HG02623 (cell line): ENCODE results near the gene TOP2B.

Experiments
- ATAC-seq: cut with Tn5 transposase; IDR thresholded peaks from one replicate; pipeline ENCODE4 v1.9.1; 2021; ENCODE audit warnings: moderate library complexity; ENCODE audit not compliant: unreplicated experiment

Gene TOP2B

DNA sequence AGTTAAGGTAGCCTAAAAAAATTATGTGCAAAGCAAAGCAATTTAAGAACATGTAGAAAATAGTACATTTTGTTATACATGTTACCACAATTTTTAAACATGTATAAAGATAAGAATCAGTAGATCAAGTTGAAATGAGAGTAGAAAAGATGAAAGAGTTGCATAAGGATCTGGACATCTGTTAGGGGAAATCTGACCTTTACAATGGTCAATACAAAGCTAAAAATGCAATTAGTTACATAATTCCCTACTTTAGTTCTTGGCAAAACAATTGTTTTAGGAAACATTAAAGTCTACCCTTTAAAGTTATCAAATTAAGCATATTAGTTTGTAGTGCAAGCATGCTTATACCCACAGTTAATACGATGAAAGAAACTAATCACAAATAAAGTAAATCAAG is 32.7 kb downstream of the TOP2B start:
- no peak for ATAC-seq

DNA sequence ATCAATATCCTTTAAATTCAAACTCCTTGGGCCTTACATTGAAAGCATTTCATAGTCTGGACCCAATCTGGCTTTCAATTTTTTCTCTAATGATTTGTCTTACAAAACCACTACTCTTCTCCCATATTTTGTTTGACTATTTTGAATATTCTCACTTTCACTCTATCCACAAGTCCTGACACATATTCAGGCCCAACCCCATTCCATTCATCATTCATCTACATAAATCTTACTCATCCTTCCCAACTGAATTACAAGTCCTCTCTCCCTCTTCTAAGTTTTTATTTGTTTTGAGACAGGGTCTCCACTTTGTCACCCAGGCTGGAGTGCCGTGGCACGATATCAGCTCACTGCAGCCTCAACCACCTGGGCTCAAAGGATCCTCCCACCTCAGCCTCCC is 43.6 kb downstream of the TOP2B start:
- no peak for ATAC-seq

DNA sequence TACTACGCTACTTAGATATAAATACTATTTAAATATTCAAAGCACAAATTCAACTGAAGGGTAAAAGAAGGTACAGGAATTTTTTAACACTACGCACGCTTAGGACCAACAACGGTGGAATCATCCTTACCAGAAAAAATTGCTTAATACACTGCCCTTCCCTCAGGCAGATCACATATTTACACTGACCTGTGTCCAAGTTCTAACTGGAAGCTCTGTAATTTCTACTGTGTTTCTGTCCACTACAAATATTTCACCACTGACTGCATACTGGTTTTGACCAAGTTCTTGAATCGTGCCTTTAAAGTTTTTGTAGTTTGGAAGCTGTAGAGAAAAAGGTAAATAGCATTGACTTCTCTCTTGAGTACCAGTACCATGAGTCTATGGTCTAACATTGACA is 44.2 kb downstream of the TOP2B start:
- no peak for ATAC-seq

DNA sequence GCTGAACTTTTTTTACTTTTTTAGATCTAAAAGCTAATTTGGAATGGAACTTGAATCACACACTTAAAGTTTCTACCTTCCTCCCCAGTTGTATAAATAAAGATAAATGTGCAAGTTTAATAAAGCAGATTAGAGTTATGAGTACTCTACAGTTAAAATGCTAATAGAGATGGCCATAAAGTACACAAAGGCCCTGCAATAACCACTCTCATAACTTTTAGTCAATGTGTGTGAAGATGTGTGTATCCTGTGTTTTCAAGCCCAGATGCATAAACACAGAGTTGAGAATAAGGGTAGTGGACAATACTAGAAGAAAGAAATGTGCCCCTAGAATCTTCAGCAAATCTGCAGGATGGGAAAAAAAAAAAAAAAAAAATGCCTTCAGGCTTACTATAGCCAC is 45.3 kb downstream of the TOP2B start:
- no peak for ATAC-seq

DNA sequence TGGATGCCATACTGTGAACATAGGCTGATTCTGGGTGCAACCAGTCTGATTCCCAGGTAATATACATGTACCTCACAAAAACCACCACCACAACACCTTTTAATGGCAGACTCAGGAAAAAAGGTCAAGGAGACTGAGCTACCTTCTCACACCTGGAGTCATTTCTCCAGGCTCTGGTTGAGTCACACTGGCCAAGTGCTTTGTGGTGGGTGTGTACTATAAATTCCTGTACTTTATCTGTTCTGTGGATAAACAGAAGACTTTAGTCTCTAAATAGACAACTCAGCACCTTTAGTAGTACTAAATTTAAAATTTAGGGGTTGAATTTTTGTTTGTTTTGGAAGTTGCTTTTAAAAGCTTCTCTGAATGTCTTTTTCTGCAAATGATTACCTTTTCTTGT is 46.7 kb downstream of the TOP2B start:
- no peak for ATAC-seq

DNA sequence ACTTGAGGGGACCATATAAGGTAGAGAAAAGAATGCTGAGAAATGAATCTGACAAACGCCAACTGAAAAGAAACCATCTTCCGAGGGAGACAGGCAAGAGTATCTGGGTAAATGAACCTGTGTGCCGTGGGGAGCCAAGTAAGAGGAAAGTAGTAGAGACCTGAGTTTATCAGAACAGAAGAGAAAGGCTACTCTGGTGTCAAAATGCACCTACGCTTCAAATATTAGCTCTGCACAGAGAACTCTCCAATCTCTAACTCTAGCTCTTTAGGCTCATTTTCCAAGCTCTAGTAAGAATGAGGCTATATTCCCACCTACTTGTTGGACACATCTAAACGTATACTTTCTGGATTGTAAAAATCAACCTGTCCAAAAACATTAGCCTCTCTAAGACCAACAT is 53.5 kb downstream of the TOP2B start:
- no peak for ATAC-seq

DNA sequence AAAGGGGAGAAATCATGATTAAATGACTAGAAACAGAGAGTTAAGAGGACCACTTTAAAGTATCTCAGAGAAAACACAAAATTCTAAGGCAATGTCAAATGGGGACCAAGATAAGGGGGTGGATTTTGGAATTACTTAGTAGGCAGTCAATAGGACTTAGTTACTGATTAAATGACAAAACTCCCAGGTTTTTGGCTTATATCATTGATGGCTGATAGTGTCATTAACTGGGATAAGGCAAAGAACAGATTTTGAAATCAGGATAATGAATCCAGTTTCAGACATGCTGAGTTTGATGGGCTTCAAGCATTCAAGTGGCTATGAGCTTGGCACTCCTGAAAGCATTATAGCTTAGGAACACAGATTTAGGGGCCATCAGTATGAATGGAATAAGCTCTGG is 53.9 kb downstream of the TOP2B start:
- ATAC-seq: no peak

DNA sequence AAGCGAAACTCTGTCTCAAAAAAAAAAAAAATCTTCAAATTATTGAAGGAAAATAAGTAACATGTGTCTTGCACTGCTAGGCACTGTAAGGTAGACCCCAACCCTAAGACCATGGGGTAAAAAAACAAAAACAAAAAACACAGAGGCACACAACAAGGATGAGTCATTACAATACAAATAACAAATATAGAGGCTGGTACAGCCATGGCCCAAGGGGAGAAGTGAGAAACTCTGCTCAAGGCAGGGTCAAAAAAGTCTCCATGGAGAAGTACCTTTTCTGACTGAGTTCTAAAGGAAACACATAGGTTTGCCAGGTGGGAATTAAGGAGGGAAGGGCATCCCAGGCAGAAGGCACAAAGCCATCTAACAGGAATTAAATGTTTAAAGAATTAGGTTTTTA is 54.5 kb downstream of the TOP2B start:
- ATAC-seq: no peak

DNA sequence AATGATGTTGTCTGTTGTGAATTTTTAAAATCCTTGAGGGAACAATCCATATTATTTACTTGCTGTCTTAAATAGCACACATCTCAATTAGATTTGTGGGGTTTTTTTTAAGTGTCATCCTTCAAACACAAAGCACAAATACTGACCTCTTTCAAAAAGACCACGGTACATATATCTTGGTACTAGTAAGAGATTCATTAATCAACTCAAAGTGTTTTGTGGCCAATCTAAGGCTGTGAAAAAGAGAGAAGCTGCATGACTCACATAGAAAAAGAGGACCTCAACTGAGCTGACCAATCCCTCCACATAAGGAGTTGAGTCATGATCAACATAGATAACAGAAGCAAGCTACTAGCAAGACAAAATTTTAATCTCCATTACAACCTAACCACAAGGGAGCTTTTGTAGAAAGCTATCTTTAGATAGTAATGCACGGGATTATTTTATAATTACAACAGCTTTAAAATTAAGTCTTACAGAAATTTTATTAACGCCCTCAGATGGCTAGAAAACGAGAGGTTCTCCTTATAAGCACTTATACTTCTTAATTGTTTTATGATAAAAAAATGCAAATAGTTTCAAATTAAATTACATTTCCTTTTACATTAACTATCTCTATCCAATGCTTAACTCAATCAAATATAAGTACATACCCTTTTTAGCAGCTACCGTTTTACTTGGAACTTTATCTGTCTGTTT is 60.5 kb downstream of the TOP2B start:
- ATAC-seq: no peak

DNA sequence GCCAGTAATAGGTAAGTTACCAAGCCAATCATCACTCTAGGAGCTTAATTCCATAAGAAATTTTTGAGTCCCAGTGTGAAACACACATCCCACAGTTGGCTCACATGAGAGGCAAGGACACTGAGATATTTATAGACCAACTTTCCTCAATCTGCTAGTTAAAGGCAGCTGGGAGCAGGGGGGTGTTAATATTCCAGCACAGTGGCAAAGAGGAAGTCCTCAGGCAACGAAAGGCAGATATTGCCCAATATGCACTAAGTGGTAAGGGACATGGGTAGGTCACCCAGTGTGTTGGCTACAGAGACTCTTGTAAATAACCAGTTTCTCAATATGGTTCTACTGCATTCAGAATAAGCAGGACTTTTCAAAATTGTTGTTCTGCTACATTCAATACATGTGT is 61.0 kb downstream of the TOP2B start:
- no peak for ATAC-seq

DNA sequence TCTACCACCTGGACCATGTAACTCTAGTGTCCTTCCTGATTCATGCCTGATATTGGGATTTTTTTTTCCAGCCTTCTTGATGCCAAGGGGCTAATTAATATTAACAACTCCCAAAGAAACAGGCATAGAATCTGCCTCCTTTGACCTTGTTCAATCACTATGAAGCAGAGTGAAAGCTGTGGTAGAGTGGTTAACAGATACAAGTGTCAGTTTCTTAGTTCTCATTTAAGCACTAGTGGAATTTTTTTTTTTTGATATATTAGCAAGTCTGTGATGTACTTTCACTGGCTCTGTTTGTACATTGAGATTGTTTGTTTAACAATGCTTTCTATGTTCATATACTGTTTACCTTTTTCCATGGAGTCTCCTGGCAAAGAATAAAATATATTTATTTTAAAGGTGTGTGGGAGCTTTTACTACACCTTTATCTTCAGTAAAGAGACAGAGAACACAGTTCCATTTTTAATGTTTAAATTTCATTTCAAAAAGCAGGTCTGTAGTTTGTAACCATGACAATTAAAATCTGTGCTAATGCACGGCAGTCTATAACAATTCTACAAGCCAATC is 67.1 kb downstream of the TOP2B start:
- no peak for ATAC-seq

DNA sequence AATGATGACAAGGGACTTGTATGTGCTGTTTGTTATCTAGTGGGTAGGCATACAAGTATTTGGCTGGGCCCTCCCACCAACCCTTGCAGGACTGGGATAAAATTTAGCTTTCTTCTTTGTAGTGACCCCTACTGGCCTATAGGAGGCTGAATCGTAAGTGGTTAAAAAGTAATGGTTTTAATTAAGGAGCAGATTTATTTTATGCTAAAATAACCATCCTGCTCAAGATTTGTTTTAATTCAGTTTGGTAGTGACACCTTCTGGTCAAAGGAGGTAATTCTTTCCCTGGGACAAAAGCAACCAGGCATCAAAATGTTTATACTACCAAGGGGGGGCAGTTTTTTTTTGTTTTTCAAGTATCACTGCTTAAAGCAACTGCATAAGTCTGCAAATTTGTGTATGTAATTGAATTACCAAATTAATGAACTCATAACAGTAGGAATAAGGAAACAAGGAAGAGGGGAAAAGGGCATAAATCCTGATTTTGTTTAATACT is 70.7 kb downstream of the TOP2B start:
- peak; percentile 51 for ATAC-seq

DNA sequence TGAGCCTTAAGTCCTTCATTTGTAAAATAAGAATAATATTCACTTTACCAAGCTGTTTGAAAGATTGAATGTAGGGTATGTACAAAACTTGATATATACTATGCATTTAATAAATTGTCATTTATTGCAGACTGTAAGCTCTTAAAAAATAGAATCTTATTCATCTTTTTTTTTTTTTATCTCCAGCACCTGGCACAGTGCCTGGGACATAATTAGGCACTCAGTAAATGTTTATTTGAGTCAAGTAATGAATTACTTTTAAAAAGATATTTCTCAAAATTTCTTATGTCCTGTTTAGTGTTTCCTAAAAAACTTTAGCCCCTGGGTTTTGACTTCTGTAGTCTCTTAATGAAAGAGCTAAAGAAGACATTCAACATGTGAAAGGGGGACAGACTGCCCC is 71.7 kb downstream of the TOP2B start:
- ATAC-seq: no peak

DNA sequence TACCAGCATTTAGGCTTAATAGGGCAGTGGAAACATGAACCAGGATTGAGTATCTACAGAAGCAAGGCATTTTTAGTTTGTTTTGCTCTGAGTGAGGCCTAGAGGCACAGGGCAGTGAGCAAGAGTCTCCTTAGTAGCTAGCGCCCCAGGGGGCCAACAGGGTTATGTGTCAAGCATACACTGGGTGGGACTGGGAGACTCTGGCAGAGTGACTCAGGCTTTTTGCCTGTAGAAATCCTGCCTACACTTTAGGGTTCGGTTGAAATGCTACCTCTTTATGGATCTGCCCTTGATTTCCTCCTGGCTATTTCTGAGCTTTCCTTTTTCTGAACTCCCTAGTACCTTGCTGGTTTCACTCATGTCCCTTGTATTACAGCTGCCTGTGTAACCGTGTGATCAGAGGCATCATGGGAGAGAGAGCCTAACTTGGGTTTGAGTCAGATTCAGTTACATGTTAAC is 72.2 kb downstream of the TOP2B start:
- no peak for ATAC-seq

DNA sequence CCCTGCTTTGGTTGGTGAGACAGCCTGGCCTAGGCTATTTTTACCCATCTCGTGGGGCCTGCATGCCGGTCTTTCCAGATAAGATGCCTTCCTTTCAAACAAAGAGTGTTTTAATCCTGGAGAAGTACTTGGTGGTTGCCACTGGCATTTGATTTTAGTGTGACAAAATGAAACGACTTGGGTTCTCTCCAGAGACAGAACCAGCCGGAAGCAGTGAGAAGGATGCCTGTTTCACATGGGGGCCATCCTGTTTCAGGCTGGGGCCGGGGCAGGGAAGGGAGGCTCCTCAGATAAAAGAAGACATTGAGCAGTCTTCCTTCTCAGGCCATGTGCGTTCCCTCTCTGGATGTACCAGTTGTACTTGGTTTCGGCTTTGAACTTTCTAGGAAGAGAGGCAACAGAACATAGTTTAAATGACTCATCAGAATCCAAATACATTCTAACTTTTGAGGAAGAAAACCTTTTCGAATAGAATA is 74.9 kb downstream of the TOP2B start:
- no peak for ATAC-seq

DNA sequence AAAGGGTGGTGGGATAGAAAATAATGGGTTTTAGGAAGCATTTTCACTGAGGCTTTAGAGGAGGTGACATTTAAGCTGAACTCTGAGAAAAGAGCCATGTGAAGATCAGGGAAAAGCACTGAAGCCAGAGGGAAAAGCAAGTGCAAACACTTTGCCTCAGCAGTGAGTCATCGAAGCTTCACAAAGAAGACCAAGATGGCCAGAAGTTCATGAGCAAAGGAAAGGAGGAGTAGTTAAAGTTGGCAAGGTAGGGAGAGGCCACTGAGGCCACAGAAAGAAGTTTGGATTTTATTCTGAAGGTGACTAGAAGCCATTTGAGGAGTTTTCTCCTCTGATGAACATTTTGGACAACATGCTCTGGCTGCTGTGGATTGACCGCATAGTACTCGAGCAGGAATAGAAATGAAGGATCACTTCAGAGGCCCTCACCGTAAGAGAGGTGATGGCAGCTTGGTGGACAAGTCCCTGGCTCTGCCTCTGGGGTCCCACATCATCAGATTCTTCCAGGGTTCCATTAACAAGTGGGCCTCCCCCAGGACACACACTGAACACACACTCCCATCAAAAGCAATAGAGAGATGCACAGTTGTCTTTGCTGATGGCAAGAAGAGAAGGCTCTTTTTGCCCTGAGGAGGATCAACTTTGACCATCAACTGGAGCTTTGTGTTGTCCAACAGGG is 75.5 kb downstream of the TOP2B start:
- no peak for ATAC-seq

DNA sequence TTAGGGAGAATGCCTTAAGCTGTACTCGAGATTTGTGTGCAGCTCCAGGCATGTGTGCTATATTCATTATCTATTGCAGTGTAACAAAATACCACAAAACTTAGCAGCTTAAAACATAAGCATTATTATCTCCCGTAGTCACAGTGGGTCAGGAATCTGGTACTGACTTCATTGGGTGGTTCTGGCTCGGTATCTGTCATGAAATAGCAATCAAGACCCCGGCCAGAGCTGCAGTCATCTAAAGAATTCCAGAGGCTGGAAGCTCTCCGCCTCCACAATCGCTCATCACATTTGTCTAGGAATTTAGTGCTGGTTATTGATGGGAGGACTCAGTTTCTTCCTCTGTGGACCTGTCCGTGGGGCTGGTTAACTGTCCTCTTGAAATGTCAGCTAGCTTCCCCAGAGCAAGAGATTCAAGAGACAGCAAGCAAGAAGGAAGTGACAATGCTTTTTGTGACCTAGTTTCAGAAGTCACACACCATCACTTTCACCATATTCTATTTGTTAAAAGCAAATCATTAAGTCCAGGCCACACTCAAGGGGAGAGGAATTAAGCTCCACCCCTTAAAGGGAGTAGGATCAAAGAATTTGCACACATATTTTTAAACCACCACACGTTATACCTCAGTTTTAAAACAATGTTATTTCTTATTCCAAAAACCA is 76.1 kb downstream of the TOP2B start:
- ATAC-seq: no peak

DNA sequence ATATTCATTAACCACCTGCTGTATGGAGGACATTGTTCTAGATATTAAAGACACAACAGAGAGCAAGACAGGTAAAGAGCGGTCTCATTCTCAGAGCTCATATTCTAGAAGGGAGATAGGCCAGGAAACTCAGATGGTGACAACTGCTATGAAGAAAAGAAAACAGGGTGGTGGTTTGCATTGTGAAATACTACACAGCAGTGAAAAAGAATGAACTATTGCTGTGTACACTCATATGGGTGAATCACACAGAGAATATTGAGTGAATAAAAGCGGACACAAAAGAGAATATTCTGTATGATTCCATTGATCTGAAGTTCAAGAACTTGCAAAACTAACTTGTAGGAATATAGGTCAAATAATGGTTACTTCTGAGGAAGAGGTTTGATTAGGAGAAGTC is 76.7 kb downstream of the TOP2B start:
- no peak for ATAC-seq

DNA sequence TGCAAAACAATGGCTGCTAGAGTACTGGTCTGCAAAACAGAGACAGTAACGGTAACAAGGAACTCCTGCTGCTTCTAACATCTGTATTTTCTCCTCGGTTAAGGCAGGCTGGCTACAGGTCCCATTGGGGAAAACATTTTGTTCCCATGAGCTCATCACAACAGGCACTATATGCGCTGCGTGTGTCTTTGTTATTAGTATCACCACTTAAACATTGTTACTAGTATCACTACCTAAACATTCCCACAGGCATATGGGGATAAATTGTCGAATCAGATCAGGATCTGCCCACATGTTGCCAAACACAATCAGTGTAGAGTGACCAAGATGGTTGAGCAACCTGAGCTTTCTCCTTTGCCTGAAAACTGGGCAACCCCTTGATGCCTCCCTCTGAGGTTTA is 77.2 kb downstream of the TOP2B start:
- ATAC-seq: no peak

DNA sequence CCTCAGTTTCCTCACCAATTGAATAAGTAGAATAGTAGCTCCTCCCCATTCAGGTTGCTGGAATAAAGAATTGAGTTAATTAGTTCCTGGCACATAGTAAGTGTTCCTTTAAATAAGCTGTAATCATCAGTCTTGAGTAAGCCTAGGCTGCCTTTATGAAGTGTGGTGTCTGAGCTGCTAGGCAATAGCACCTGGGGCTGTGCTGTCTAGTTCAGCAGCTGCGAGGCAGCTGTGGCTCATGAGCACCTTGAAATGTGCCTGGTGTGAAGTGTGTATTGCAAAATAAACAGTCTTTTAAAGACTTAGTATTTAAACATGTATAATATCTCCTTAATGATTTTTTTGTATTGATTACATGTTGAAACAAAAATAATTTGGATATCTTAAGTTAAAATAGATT is 77.6 kb downstream of the TOP2B start:
- ATAC-seq: no peak

DNA sequence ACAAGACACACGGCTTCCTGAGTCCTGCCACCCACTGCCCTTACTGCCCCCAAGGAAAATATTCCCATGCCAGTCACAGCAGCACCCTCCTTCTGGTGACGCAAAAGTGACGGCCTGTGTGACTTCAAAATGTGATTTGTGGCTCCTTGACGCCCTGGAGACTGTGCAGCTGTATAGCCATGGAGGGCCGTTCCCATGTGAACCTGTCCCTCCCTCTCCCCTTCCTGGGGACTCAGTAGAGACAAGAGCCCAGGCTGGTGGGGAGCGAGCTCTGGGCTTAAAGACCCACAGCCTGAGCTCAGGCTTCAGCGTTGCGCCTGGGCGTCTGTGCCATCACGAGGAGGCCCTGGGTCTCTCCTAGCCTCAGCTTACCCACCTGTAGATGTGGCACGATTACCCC is 78.2 kb downstream of the TOP2B start:
- no peak for ATAC-seq

DNA sequence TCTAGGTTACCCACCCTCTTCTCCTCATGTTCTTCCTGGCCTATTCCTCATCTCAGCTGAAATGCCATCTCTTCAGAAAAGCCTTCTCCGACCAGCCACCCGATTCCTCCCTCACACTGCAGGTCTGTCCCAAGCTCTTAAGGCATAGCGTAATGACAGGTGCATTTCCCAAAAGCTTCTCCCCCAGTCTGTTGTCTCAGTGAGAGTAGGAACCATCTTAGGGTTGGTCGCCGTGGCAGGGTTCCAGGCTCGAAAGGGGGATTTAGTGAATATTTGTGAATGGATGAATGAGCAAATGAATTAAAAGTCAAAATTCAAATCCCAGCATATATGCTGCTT is 78.6 kb downstream of the TOP2B start:
- ATAC-seq: no peak
